HG02885 (cell line): Measurements from ENCODE around the gene PRXL2A.

ENCODE experiments used
- ATAC-seq: cut with Tn5 transposase; IDR thresholded peaks from one replicate; pipeline ENCODE4 v1.9.1; 2021; ENCODE audit warnings: mild to moderate bottlenecking; ENCODE audit not compliant: unreplicated experiment, poor library complexity

PRXL2A gene

GRCh38 chr10:80459047-80459865 is 50.9 kb downstream of the PRXL2A start:
- ATAC-seq, result peak; percentile 47

GRCh38 chr10:80460399-80461207 is 52.3 kb downstream of the PRXL2A start:
- ATAC-seq, result no peak

- no peak for ATAC-seq
Observed at GRCh38 chr10:80461208-80462183, 53.1 kb downstream of the PRXL2A start.

GRCh38 chr10:80462299-80462980 is 54.1 kb downstream of the PRXL2A start:
- no peak for ATAC-seq

GRCh38 chr10:80462981-80463741 is 54.8 kb downstream of the PRXL2A start:
- ATAC-seq, result peak; percentile 33

DNA sequence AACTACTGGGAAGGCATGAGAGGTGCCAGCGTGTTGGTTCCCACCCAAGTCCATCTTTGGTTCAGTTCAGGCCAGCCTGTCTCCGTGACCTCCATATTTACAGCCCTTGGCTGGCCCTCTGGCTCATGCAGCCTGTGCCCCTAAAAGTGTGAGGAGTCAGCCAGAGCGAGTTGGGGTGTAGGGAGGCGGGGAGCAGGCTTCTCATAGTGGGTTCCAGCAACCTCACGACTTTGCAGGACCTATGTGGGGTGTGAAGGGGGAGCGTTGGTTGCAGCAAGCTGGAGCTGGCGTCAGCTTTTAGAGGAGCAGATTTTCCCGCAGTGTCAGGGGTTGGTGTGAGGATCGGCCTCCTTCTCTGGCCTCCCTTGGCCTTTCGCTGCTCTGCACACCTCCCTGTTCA is 55.5 kb downstream of the PRXL2A start:
- ATAC-seq, result no peak

DNA sequence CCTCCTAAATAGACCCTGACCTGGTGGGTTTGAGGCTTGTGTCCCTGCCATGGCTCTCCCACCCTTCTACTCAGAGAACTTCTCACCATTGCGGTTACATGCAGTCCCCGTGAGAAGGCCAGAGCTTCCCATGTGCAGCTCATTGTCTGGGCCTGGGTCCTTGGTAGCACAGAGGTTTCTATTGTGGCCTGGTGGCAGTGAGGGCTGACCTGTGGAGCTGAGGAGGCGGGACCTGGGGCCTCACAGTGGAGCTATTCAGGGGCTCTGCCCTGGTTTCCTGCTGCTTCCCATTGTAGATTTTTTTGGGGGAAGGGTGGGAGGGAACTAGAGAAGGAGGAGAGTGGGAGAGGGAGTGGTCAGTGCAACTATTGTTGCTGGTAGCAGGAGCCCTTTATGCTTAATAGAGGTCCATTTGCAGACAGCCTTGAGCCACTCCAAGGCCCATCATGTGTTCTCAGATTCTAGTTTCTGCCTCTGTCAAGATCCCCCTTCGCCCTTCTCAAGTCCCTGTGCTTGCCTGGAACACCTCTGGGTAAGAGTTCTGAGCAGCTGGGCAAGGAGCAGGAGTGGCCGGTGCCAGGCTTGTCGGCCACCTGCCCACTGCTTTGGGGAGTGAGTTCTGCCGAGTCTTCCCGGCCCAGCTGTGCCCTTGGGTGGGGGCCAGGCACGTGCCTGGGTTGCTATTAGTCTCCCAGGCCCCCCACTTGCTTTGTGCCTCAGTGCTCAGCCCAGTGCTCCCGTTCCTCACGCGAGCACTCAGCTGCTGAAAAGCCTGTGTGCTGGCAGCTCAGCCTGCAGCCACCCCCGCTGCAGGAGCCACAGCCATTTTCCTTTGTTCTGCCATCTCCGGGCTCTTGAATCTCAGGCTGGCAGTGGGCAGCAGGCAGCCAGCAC is 56.5 kb downstream of the PRXL2A start:
- no peak for ATAC-seq

- ATAC-seq, result no peak
Observed at GRCh38 chr10:80465451-80465835, 57.1 kb downstream of the PRXL2A start.

DNA sequence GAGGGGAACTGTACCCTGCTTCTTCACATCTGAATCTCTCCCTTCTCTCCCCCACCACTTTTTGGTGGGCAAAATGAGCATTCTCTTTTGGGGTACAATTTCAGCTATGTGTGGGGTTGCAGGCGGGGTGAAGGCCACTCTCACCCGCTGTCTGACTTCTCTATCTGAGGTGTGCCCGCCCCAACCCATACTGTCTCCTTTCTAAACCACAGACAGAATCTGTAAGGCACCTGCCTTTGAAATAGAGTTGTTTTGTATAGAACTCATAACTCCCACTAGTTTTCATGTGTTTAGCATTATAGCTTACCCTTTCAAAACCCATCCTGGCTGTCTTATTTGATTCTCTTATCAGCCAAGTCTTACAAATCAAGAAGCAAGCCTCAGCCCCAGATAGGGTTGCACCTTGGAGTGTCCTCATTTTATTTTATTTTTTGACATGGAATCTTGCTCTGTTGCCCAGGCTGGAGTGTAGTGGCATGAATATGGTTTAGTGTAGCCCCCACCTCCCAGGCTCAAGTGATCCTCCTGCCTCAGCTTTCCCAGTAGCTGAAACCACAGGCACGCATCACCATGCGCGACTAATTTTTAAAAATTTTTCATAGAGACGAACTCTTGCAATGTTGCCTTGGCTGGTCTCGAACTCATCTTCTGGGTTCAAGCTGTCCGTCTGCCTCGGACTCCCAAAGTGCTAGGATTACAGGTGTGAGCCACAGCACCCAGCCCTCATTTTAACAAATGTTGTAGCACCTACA is 57.7 kb downstream of the PRXL2A start:
- no peak for ATAC-seq

- no peak for ATAC-seq
Observed at GRCh38 chr10:80466724-80467326, 58.5 kb downstream of the PRXL2A start.

DNA sequence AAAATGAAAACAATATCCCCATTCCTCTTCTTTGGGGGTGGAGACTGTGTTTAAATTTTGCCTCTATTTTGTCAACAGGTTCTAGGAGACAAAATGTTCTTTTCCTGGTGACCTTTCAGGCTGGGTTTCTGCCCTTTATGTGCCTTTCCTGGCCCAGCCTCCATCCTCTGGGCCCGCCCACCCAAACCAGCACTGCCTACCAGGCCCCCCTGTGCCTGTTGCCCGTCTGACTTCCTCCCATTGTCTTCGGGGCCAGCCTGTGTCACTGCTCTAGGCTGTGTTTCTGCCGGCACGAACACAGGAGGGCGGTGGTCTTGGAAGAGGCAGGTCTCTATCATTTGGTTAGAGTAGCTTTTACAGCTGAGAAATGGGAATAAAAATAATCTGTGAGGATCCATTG is 59.7 kb downstream of the PRXL2A start:
- ATAC-seq, result no peak

DNA sequence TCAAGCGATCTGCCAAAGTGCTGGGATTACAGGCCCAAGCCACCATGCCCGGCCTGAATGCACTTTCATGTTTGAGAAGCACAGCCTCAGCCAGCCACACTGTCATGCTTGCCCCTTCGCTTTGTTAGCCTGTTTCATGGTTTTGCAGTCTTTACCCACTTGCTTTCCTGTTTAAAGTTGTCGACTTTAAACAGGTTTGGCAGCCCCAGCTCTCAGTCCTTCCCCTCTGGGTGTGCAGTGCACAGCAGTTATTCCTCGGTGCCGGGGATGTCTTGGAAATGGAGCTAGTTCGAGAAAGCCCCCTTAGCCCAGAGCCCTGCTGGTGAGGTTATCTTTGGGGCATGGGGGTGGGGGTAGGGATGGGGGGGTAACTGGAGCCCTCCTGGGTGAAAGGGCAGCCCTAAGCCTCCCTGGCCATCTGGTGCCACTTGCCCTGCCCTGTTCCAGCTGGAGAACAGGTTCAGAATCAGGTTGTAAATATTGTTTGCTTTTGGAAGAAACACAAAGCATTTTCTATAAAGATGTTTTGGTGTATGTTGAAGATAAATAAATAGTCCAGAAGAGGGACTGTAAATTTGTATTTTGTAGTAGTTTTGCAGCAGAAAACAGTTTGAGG is 60.6 kb downstream of the PRXL2A start:
- no peak for ATAC-seq

- ATAC-seq, result no peak
Observed at GRCh38 chr10:80470266-80470665, 61.9 kb downstream of the PRXL2A start.

DNA sequence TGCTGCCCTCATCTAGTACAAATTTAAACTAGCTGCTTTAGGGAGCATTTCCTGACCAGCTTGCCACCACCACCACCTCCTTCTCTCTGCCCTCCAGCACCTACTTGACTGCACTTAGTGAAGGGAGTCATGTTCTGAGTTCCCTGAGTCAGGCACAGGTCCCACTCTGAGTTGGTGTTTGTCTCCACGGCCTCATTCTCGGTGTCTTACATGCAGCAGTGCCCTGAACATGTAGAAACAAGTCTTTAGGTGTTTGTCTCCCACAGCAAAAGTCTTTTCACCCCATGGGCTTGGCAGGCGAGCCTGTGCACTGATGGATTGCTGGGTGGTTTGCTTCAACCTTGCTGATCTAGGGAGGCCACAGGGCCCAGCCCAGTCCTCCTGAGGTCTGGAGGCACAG is 62.6 kb downstream of the PRXL2A start:
- ATAC-seq, result no peak

- peak; percentile 64 for ATAC-seq
Observed at GRCh38 chr10:80471715-80472233, 63.4 kb downstream of the PRXL2A start.
